KG1 (cell line): ENCODE data around the gene FILIP1L.

Source experiments
- DNase-seq: peaks from one replicate; lab custom pipeline; 2025; lab: John Stamatoyannopoulos, UW

Gene FILIP1L

DNA sequence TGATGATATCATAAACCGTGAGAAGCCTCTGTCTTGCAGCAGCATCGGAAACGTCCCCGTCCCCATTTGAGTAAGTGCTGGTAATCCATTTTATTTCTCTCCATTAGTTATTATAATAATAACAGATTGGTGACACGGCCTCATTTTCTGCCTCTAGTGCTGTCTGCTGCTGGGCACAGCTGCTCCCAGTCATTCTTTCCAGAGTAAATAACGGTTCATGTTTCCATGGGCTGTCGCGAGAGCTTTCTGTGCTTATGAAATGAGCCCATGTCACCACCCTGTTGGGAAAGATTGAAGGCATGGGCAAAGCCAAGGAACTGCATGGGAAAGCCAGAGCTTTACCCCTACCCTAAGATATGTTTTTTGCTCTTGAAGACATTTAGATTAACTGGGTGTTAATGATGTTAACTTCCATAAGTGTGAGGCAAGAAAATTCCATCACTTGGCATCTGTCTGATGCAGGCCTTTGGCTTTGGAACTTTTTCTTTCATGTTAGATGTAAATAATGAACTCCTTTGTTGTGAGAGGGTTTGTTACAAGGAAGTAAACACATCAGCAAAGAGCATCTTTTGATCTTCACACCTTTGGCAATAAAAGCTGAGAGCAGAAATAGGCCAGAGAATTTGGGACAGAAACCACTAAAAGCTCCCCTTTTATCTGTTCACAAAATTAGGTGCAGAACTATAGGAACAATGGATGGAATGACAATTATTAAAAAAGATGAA lies 141.8 kb downstream of the FILIP1L start:
- no peak for DNase-seq

DNA sequence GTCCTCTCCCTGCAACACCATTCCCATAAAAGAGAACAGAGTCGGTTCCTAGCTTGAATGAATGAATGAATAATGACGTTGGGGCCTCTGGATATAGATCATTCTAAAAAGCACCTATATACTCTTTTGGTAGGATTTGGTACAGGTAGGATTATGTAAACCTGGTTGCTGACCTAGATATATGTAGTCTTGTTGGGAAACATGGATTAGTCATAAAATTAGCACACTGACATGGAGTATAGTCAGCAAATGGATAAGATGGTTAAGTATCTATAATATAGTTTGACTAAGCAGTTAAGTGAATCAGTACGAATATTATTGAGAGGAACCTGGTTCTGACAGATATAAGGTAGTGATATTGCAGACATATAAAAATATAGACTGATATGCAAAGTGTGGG lies 142.5 kb downstream of the FILIP1L start:
- DNase-seq = no peak

DNA sequence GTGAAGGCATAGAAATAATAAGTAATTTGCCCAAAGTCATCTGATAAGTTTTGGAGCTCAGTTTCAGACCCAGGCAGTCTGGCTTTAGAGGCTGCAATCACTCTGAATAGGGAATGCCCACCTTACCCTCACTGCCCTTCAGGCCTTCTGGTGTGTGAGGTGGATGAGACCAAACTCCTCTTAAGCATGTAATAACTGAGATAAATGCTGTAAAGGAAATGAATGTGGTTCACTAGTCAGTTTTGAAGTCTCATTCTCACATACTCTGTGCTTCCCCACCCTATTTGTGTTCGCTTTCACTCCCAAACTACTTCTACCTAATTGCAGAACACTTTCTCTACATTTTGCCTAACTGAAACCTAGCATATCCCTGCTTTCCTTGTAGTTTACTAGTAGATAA lies 144.1 kb downstream of the FILIP1L start:
- DNase-seq = no peak

DNA sequence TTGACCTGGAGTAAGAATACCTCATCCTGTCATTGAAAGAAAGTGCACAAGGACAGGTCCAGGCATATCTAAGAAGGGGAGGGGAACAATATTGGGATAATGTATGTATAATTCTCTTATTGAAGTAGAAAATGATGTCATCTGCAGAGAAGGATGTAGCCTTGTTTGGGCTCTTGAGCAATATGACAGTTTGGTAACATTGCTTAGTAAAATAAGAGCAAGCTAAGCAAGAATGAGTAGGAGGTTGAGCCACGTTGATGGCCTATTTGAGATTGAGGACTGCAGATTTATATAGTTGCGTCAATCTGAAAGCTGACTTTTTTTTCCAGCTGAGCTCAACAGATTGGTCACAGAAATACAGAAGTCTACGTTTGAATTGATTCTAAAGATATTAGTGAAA lies 145.2 kb downstream of the FILIP1L start:
- no peak for DNase-seq

DNA sequence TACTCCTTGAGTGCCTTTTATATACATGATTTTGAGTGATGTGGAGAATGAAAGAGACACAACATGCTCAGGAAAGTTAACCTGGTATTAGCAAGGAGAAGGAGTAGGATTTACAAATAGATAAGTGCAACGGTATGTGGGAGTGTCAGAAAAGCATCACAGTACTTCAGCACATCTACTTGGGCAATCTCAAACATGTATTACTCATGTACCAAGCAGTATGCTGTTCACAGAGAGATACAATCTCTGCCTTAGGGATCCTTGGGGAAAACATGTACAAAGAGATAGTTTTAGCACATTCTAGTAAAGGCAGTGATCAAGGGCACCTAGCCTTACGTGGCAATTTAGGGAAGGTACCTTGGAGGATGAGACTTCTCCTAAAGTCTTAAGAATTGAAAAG lies 146.5 kb downstream of the FILIP1L start:
- no peak for DNase-seq

DNA sequence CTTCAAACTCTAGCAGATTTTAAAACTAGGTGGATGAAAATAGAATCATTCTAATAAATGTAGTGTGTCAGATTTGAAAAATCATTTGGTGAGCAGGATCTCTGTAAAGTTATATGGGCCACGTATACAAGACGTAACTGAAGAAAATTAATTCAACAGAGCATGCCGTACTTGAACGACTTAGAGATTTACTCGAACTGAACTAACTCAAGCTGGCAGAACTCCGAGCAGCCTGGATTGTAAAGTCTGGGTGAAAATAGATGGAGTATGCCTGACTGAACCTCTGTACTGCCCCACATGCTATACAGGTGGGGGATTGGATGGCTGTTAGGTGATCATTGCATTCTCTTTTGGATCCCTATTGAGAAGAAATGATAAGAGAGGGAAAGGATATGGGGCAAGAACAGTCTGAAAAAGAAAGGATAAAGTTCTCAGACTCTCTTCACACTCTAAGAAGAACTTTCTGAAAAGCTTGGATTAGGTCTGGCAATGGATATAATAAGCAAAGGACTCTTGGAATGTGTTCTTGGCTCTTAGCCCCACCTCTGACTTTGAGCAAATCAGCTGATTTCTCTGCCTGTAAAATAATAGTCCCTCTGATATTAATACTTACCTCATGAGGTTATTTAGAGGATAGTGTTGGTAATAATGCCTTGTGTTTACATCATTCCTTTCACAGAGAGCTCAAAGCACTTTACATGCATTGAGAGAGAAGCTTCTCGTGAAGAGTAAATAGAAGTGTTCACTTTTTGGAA lies 147.5 kb downstream of the FILIP1L start:
- no peak for DNase-seq

DNA sequence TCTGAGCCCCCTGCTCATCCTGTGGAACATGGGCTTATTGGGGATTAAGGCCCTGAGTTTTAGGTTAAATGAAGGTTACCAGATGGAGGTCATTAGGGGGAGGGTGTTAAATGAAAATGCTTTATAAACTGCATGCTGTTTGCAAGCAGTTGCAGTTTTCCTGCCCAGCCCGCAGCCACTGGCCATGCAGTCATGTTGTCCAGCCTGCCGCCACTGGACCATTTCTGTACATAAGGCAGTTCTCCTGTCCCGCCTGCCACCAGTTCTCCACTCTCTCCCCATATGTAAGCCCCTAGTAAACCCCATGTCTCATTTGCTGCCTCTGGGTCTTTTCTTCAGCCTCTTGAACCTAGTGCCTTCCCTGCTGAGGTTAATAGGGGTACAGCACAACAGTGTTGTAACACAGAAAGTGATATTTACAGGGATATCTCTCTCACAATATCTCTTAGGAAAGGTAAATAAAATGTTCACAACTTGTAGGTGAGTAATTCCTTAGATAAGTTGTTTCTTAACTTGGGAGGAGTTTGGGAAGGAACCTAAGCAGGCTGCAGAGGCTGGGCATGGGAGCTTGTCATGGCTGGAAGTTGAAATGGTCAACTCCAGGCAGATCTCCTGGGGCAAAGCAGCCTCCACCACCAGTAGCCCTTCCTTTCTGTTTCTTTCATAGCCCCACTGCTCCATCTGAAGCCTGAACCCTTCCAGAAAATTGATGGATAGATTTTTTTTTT lies 148.5 kb downstream of the FILIP1L start:
- no peak for DNase-seq

DNA sequence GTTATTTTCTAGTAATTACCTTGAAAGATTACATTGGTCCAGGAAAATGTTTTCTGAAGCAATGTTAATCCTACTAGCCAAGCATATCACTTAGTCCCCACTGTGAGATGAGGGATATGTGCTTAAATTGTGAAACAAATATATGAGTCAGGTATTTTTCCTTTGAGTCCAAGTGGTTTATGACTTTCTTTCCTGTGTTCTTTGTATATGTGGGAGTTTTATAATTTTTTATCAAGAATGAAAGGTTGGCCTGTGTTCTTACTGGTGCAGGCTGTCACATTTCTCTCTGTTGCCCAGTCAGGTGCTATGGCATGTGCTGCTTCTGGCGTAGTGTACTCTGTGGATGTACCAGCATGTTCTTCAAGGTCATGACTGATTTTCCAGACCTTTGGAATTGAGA lies 149.2 kb downstream of the FILIP1L start:
- no peak for DNase-seq

DNA sequence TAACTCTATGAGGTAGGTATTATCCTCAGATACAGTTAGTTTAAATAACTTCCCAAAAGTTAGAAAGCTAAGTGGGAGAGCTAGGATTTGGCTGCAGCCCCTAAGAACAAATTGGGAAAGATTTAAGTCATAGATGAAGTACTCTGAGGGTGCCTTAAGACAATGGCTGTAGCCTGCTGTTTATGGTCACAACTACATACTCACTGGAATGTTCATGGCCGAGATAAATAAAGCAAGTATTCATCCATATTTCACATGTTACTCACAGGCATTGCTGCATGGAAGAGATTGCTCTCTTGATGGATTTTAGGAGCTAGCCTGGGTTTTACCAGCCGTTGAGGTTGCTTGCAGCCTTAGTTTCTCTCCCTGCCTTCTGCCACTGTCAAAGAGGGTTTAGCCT lies 151.6 kb downstream of the FILIP1L start:
- DNase-seq = no peak

DNA sequence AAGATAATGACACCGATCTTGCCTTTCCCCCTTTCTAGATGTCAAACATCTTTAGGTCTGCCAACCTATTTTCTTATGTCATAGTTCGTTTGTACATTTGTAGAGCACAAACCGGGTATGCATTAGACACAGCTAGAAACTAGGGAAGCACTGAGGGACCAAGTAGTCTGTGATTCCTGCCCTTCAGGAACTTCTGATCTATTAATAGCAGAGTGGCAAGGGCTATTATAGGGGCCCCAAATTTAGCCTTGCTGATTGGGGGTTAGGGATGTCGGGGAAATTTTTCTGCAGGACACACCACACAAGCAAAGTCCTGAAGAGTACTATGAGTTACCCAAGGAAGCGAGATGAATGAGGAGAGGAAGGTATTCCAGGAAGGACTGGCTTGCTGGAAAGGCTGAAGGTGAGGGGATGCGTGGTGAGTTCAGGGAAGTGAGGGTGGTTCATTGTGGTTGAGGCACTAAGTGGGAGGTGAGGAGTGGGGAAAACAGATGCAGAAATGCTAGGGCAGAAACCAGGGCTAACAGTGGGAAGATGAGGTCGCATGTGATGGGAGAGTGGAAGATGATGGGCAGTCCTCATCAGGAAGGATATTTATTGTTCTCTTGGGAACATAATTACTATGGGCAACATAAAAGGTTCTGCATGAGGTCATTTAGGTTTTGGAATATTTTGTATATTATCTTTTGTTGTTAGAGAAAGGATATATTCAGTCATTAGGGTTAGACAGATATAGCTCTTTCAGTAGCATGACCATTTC lies 152.4 kb downstream of the FILIP1L start:
- DNase-seq = no peak

DNA sequence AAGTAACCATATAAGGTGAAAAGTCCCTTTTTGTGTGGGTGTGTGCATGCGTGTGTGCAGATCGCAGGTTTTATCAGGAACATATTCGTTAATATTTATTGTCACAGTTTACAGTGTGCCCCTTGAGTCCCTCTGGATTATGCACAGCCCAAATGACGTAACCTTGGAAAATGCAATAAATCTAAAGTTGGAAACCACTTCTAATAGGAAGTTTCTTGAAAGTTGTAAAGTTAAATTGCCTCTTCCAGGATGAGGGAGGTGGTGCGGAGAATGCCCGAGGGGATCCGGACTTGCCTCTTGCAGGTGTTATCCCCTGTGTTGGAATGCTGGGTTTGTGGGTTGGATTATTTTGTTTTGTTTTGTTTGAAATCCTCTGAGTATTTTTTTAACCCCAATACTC lies 153.4 kb downstream of the FILIP1L start:
- no peak for DNase-seq

DNA sequence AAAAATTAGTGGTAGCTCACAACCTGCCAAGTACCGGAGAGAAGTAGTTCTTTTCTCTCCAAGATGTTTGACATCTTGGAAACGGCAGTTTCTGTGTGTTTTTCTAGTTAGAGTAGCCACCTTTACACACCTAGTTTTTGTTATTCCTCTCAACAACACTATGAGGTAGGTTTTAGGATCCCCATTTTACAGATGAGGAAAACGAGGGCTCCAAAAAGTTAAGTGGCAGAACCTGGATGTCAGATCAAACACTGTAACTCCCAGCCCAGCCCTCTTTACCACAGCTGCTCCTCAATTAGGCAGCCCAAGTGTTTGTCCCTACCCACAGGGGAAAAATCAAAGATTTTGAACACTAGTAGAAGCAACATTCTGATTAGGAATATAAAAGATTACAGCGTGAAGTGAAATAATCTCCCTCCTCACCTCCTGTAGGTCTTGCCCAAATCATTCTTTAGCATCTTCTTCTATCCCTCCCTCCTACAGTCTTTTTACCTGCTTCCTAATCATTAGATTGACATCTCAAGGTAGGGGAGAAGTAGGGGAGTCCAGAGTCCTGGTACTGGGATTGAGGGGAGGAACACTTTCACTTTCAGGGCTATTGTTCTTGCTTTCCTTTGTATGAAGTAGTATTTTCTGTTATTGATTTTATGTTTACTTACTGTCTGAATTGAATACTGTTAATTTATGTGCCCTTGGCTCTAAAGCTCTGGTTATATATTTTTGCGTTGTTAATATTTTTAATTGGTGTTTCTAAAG lies 154.0 kb downstream of the FILIP1L start:
- no peak for DNase-seq

DNA sequence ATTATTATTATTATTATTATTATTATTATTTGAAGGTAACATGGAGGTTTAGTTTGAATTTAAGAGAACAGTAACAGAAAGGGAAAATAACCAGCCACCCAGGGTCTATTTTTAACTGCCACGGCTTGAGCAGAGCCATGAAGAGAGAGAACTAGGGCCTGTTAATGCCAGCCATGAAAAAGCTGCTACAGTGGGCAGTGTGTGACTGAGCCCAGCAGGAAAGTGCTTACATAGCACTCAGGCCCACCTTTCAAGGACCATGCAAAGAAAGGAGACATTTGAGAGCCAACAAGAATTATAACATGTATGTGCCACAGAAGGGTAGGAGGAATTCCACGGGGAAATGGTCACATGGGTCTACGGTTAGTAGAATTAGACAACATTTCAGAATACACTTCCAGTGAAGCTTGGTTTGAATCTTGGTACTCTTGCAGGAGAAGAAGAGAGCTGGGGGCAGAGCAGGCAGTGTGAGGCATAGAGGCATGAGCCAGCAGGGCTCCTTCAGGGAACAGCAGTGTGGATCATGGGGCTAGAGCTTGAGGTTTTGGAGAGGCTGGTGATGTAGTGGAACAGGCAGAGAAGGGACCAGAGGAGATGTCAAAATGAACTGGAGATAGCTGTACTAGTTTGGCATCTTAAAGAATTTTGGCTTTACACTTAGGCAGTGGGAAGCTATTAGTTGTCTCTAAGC lies 155.9 kb downstream of the FILIP1L start:
- DNase-seq = no peak

DNA sequence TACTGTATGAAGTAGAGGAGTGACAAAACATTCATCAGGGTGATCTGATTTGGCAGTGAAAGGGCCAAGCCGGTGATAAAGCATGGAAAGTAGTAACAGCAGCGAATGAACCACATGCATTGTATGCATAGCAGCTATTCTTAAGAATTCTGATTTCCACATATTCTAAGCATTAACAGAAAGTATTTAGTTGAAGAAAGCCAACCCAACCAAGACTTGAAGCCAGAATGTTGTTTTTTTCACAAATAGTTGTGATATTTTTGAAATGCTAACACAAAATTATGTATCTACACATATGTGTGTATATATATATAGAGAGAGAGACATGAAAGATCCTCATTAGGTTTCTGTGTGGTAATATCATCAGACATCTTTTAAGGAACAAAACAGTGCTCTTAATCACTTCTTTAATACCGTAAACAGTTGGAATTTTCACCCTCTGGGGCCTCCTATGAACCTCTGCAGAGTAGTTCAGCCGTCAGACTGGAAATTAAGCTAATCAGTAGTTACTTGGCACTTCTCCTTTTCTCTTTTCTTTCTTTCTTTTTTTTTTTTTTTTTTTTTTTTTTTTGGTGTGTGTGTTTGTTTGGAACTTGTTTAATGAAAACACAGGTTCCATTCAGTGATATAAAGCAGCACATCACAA lies 157.0 kb downstream of the FILIP1L start:
- DNase-seq = no peak

DNA sequence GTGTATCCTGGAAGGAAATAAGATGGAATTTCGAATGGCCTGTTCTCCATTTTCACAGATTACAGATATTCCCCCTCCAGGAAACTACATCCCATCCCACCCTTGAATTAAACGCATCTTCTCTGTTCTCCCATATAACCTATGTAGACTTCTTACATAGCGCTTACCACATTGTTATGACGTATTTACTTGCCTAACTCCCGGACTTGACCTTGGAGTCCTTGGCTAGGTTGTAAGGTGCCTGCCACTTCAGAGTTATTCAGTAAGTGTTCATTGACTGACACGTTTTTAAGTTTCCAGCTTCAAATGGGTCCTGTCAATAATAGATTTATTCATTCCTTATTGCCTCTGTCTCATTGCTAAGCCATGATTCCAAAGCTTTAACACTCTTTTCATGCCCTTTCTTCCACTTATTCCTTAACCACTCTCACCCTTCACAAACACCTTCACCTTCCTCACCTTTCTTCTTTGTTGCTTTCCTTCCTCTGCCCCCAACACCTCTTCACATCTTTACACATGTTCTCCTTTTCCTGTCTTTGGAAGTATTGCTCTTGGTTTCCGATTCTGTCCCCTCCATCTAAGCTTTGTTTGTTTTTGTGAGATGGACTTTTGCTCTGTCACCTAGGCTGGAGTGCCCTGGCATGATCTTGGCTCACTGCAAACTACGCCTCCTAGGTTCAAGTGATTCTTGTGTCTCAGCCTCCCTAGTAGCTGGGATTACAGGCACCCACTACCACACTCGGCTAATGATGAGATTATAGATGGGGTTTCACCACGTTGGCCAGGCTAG lies 158.3 kb downstream of the FILIP1L start:
- DNase-seq = no peak

DNA sequence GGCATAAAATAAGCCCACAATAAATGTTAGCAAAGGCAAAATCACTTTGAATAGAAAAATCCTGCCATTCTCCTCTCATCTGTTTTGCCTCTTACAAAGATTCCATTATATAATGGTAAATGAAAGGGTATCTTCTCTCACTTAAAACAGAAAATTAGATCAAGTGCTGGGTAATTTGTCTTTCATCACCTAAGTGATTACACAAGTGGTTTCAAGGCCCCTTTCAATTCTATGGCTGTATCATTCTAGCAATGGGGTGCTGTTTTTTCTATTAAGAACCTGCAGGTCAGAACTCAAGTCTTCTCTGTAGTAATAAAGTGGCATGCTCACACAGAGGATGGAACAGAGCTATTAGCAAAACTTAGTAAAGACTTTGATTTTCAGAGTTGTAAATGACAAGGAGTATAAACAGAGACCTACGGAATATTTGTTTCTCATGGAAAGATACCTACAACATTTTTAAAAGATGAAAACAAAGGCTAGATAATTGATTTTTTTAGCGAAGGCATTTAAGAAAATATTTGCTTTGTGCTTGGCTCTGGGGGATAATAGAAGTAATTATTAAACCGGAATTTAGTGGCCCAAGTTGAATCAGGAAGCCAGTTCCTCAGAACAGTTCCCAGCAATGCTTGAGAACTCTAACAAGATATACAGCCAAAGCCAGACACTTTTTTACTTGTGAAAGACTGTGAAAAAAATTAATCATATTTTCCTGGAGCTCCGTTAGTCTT lies 159.2 kb downstream of the FILIP1L start:
- no peak for DNase-seq

DNA sequence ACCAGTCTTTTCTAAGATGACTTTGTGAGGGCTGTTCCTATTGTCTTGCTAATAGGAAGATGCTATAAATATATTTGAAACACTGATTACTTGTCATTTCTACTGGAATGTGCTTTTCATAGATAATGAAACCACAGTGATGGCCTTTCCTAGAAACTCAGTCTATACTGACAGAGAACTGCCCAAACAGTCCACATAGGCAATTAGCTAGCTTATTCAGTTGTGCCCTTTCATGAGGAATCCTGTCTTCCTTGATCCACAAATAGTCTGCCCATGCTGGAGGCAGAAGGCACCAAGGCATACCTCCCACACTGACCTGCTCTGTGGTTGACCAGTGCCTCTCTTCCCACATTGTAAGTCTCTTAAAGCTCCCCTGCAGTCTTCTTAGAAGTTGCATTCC lies 160.7 kb downstream of the FILIP1L start:
- no peak for DNase-seq

DNA sequence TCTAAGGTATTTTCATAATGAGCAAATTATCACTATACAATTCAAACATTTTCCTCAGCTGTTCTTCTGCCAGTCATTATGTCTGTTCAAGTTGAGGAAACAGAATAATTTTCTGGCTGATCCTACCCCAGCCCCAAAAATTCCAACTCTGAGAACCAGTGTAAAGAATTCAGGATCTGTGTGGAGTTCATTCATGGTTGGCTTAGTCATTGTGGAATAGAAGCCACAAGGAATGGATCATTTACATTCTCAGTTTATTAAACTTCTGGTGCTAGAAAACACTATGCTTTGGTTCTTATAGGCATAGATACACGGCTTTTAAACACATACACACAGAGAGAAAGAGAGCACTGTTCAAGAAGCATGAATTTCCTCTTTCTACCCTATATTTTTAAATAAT lies 162.0 kb downstream of the FILIP1L start:
- DNase-seq = no peak

DNA sequence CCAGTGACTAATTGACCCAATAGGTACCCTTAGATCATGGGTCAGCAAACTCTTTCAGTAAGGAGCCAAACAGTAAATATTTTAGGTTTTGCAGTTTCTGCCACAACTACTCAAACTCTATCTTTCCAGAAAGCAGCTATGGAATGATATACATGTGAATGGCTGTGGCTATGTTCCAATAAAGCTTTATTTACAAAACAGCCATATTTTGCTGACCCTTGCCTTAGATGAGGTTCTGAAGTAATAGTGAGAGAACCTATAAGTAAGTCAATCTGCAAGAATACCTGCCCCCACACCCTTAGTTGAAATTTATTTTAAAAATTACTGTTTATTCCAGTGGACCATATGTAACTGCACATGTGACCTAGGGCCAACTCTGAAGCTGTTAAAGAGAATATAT lies 162.6 kb downstream of the FILIP1L start:
- no peak for DNase-seq
